SK-N-SH treated with all-trans-retinoic acid at 6 μM for 48 hours (cell line): Measurements from ENCODE around the gene MORF4L1.

Experiments used
- ISL1 ChIP-seq: fragments of 250-450 bp; sonication (Bioruptor Pico); IDR thresholded peaks from 2 replicates; pipeline ENCODE4 v2.1.2; 2022; ENCODE audit warnings: mild to moderate bottlenecking, moderate library complexity
- OSR1 ChIP-seq: fragments of 250-450 bp; sonication (Bioruptor Pico); IDR thresholded peaks from 2 replicates; pipeline ENCODE4 v1.8.0; 2022; ENCODE audit warnings: moderate library complexity, mild to moderate bottlenecking, inconsistent platforms
- PPARA ChIP-seq: fragments of 250-450 bp; sonication (Bioruptor Pico); IDR thresholded peaks from 2 replicates; pipeline ENCODE4 v1.5.0; 2020; ENCODE audit warnings: mild to moderate bottlenecking, borderline replicate concordance
- ZC3H10 ChIP-seq: fragments of 250-450 bp; sonication (Bioruptor Pico); IDR thresholded peaks from 2 replicates; pipeline ENCODE4 v1.5.1; 2021; ENCODE audit warnings: mild to moderate bottlenecking, moderate library complexity
- ZFP3 ChIP-seq: fragments of 250-450 bp; sonication (Bioruptor Pico); IDR thresholded peaks from 2 replicates; pipeline ENCODE4 v1.5.0; 2020; ENCODE audit warnings: mild to moderate bottlenecking, moderate library complexity
- ZFP30 ChIP-seq: fragments of 450-650 bp; formaldehyde crosslinking; IDR thresholded peaks from 2 replicates; pipeline ENCODE4 v1.5.0; 2022; ENCODE audit warnings: mild to moderate bottlenecking, moderate library complexity
- ZNF565 ChIP-seq: fragments of 450-650 bp; formaldehyde crosslinking; conservative IDR thresholded peaks from 2 replicates; pipeline ENCODE4 v1.5.0; 2020; ENCODE audit warnings: low read depth, mild to moderate bottlenecking, moderate library complexity
- ZNF70 ChIP-seq: fragments of 450-650 bp; formaldehyde crosslinking; IDR thresholded peaks from 2 replicates; pipeline ENCODE4 v1.5.0; 2020; ENCODE audit warnings: mild to moderate bottlenecking, moderate library complexity
- TF ChIP-seq, protein P1 (sequence below): fragments of 250-450 bp; sonication (Bioruptor Pico); IDR thresholded peaks from 2 replicates; pipeline ENCODE4 v1.8.0; 2020; ENCODE audit warnings: mild to moderate bottlenecking, moderate library complexity, borderline replicate concordance
- TF ChIP-seq, protein P2 (sequence below): fragments of 250-450 bp; sonication (Bioruptor Pico); IDR thresholded peaks from 2 replicates; pipeline ENCODE4 v1.5.1; 2020; ENCODE audit warnings: low read depth, mild to moderate bottlenecking, moderate library complexity

DNA sequence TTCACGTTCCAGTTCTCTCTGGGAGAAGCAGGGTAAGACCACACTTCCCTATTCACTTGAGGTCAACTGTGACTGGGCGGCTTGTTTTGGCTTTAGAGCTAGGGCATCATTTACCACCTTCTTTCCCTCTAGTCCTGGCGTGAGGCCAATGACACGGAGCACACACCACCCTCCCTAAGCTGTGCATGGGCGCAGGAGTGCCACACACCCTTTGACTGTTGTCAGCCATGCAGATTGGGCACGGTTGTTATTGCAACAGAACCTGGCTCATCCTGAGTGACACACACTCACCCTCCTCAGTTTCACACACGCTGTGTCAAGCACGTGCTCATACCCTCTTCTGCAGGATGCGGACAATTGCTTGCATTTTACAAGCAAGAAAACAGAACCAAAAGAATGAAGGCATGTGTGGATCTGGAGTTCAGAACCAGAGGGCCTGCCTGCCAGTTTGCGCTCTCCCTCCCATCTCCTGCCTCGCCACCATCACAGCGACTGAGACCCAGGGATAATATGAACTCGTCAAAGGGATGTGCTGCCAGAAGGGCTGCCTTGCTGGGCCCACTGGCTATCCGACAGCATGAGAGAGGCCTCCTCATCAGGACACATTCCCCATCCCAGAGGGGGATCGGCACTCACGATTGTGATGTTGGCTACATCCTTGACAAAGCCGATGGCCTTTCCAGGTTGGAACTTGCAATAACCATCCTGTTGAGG, 54.5 kb downstream of the MORF4L1 start:
- TF ChIP-seq ZFP30 (CRISPR knock-in tag) (no peak), ZFP3 (CRISPR knock-in tag) (no peak), OSR1 (no peak), PPARA (CRISPR knock-in tag) (no peak), ZNF70 (CRISPR knock-in tag) (no peak), ISL1 (CRISPR knock-in tag) (no peak), ZC3H10 (CRISPR knock-in tag) (no peak), ZNF565 (CRISPR knock-in tag) (no peak)
- TF ChIP-seq, protein P1, sequence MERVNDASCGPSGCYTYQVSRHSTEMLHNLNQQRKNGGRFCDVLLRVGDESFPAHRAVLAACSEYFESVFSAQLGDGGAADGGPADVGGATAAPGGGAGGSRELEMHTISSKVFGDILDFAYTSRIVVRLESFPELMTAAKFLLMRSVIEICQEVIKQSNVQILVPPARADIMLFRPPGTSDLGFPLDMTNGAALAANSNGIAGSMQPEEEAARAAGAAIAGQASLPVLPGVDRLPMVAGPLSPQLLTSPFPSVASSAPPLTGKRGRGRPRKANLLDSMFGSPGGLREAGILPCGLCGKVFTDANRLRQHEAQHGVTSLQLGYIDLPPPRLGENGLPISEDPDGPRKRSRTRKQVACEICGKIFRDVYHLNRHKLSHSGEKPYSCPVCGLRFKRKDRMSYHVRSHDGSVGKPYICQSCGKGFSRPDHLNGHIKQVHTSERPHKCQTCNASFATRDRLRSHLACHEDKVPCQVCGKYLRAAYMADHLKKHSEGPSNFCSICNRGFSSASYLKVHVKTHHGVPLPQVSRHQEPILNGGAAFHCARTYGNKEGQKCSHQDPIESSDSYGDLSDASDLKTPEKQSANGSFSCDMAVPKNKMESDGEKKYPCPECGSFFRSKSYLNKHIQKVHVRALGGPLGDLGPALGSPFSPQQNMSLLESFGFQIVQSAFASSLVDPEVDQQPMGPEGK (CRISPR knock-in tag): no peak
- TF ChIP-seq, protein P2, sequence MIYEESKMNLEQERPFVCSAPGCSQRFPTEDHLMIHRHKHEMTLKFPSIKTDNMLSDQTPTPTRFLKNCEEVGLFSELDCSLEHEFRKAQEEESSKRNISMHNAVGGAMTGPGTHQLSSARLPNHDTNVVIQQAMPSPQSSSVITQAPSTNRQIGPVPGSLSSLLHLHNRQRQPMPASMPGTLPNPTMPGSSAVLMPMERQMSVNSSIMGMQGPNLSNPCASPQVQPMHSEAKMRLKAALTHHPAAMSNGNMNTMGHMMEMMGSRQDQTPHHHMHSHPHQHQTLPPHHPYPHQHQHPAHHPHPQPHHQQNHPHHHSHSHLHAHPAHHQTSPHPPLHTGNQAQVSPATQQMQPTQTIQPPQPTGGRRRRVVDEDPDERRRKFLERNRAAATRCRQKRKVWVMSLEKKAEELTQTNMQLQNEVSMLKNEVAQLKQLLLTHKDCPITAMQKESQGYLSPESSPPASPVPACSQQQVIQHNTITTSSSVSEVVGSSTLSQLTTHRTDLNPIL: no peak
